GM18499 (cell line): ENCODE results near the gene FGF19.

Experiments used
- ATAC-seq: cut with Tn5 transposase; IDR thresholded peaks from one replicate; pipeline ENCODE4 v1.9.1; 2021; ENCODE audit warnings: moderate number of reproducible peaks; ENCODE audit not compliant: insufficient read depth, unreplicated experiment

FGF19 gene, protein sequence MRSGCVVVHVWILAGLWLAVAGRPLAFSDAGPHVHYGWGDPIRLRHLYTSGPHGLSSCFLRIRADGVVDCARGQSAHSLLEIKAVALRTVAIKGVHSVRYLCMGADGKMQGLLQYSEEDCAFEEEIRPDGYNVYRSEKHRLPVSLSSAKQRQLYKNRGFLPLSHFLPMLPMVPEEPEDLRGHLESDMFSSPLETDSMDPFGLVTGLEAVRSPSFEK

GRCh38 chr11:69703768-69704507 is at the start of gene FGF19:
TSS of gene FGF19 (minus strand) at chr11:69704022. CDS start at chr11:69703876, 146 bp downstream.
- ATAC-seq: no peak

DNA sequence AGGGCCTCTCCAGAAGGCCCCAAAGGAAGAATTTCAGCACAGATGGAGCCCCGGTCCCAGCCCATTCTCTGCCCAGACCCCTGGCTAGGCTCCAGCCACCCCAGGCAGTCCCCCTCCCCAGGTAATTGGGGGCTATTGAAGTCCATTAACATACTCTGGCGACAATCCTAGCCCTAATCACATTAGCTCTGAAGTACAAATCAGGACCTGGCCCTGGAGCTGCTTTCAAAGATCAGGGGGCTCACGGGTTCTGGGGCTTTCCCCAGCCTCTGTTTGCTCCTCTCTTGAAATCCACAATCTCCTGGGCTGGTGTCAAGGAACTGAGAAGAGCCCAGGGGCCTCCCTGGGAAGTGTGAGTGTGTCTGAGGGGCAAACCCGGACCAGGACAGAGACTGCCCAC is 49.1 kb upstream of the FGF19 start:
- no peak for ATAC-seq

- no peak for ATAC-seq
Measured at GRCh38 chr11:69750875-69751597, 47.2 kb upstream of the FGF19 start.

DNA sequence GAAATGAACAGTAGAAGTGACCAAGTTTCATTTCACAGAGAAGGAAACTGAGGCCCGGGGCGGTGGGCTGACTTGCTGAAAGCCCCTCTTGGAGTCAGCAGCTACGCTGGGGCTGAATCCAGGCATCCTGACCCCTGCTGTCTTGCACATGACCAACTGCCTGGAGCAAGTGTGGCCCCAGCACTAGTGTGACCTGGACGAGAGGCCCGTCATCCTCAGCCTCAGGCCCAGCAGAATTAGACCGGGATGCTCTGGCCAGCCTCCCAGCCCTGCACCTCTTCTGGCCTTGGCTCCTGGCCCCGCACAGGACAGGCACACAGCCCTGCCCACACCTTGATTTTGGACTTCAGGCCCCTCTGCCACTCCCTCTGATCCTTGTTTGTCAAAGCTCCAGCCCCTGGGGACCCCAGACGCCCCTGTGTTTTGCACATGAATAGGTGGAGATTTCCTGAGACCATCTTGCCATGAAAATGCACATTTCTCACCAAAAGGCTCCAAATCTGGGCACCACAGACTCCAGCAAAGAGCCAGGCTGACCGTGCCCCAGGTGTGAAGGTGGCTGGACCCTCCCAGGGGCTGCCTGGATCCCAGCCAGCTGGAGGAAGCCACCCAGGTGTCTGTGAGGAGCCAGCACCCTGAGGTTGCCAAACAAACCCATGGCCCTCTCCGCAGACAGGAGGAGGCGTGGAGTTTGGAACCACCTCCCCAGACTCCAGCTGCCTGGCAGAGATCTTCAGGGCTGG is 46.5 kb upstream of the FGF19 start:
- no peak for ATAC-seq

DNA sequence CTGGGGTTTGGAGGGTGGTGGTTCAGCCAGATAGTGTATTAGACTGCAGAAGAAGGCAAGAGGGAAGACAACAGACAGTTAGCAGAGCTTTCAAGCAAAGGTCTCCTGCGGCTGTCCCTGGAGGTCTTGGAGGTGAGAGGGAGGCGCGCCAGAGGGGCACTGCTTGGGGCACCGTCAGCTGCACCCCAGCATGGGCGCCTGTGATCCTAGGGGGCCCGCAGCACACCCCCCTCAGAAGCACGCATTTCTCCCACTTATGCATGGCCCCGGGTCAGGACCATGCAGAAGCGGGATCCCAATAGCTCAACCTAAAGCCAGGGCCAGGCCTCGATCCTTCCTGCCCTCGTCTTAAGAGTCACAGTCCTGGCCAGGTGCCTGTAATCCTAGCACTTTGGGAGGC is 44.8 kb upstream of the FGF19 start:
- no peak for ATAC-seq

- ATAC-seq: no peak
Measured at GRCh38 chr11:69746752-69747742, 43.2 kb upstream of the FGF19 start.

GRCh38 chr11:69746140-69746539 is 42.3 kb upstream of the FGF19 start:
- ATAC-seq: no peak

DNA sequence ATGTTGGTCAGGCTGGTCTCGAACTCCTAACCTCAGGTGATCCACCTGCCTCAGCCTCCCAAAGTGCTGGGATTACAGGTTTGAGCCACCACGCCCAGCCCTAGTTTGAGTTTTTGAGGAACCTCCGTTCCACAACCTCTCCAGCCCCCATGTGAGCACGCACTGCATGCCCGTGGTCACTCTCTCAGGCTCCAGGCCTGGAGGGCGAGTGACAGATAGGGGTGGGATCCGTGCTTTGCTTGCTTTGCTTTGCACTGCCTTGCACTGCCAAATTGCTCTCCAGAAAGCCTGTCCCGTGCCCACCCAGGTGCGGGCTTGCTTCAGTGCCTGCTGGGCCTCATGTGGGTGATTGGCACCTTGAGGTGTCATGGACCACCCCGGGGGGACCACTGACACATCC is 41.4 kb upstream of the FGF19 start:
- no peak for ATAC-seq

GRCh38 chr11:69744435-69744834 is 40.6 kb upstream of the FGF19 start:
- no peak for ATAC-seq

DNA sequence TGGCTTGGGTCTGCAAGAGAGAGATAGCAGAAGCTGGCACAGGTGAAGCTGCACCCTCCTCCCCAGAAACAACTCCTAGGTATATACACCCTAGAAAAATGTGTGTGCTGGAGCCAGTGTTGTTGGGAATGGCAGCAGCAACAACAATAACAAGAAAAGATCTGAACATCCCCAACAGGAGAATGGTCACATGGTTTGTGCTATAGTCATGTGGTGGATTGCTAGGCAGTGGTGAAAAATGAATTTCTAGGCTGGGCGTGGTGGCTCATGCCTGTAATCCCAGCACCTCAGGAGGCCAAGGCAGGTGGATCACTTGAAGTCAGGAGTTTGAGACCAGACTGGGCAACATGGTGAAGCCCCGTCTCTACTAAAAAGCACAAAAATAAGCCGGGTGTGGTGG is 31.0 kb upstream of the FGF19 start:
- ATAC-seq: no peak

- ATAC-seq: no peak
Measured at GRCh38 chr11:69734367-69734766, 30.5 kb upstream of the FGF19 start.

- no peak for ATAC-seq
Measured at GRCh38 chr11:69732910-69733309, 29.1 kb upstream of the FGF19 start.

GRCh38 chr11:69731110-69731509 is 27.3 kb upstream of the FGF19 start:
- ATAC-seq: no peak

DNA sequence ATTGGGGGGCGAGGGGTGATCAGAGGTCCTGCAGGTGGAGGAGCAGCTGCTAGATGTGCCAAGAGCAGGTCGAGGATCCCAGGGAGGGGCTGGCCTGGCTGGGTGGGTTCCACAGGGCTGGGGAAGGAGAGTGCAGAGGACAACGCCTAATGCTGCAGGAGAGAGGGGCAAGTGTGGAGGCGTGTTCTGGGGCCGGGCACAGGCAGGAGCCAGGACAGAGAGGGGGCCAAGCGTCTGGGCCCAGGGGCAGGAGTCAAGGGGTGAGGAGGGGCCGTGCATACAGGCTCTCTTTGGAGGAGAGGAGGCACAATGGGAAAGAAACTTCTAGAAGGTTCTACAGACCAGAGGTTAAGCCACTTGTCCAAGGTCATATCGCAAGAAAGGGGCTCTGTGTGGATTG is 26.7 kb upstream of the FGF19 start:
- no peak for ATAC-seq

DNA sequence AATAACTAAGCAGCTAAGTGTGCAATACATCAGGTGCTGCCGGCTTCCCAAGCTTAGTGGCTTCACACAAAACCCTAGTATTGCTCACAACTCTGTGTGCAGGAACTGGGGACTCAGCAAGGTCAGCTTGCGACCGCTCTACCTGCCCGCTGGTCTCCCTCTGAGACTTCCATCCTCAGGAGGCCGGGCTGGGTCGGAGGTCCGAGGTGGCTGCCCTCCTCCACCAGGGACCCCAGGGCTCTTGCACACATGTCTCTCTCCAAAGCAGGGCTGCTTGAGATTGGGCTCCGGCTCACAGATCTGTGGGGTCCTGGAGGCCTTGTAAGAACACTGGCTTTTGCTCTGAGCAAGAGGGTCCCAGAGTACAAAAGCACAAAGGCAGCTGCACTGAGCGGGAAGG is 25.4 kb upstream of the FGF19 start:
- ATAC-seq: no peak

GRCh38 chr11:69727266-69727665 is 23.4 kb upstream of the FGF19 start:
- no peak for ATAC-seq

- no peak for ATAC-seq
Measured at GRCh38 chr11:69726481-69726880, 22.7 kb upstream of the FGF19 start.

GRCh38 chr11:69726019-69726418 is 22.2 kb upstream of the FGF19 start:
- no peak for ATAC-seq

DNA sequence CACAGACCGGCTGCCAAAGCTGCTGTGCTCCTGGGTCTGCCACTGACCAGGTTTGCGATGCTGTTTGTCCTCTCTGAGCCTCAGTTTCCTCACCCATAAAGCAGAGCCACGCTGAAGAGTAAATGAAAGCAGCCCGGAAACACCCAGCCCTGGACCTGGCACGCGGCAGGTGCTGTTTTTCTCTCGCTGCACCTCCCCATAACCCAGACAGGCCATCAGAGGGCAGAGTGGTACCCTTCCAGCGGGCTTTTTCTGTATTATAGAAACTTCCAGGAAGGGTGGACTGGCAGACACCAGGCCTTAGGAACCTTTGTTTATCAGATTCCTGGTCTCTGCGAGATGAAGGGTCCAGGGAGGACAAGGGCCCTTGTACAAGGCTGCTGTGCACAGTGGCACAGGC is 17.9 kb upstream of the FGF19 start:
- ATAC-seq: no peak

DNA sequence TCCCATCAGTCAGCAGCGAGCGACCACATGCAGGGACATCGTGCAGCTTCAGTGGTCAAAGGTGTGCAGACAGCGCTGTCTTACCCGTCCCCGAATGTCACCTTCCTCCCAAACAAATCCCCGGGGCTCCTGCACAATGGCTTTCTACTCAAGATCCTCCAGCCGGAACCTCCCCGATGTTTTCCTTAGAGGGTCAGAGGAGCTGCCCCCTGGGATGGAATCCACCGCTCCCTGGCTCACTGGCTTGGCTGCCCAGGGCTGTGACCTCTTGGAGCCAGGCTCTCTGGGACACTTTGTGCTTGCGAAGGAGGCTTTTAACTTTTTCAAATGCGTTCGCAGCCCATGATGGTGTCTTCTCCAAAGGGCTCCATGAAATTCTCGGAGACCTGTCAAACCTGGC is 17.3 kb upstream of the FGF19 start:
- no peak for ATAC-seq
